PC-3 (cell line): Measurements from ENCODE around the gene ZNF341.

Experiments used
- CTCF ChIP-seq: fragments of 300-600 bp; sonication (generic); conservative IDR thresholded peaks from 2 replicates; pipeline ENCODE4 v1.5.1; 2017; ENCODE audit warnings: antibody characterized with exemption, low read depth, mild to moderate bottlenecking, low read length
- EZH2 ChIP-seq: fragments of 300-600 bp; sonication (generic); IDR thresholded peaks from one replicate; pipeline ENCODE4 v1.6.1; 2017; ENCODE audit warnings: antibody characterized with exemption, mild to moderate bottlenecking, low read length; ENCODE audit not compliant: unreplicated experiment
- EZH2phosphoT487 ChIP-seq: fragments of 300-600 bp; sonication (generic); IDR thresholded peaks from 2 replicates; pipeline ENCODE4 v1.6.1; 2018; ENCODE audit warnings: mild to moderate bottlenecking, antibody characterized with exemption, low read length, borderline replicate concordance

- TF ChIP-seq CTCF (no peak), EZH2 (no peak), EZH2phosphoT487 (no peak)
Observed at GRCh38 chr20:33757046-33757445, 25.2 kb downstream of the ZNF341 start.
